ENCODE data around the gene FNTB.

The FNTB gene

GRCh38 chr14:64944861-64945260, 41.8 kb upstream of the FNTB start:
- Histone ChIP-seq H3K9me3 (ENCODE audit: control insufficient read depth in 2 of 2, low read length in 2 of 2) (no peaks in the 10 kb centered on the region), H3K4me3 (ENCODE audit: low read length in 2 of 2) (no peak overlapping the region), H3K4me1 (ENCODE audit: control insufficient read depth in 2 of 2, insufficient read depth in 2 of 2, low read length in 2 of 2) (peaks cover 23 to 27% of the 10 kb centered on the region in 2 donors), H3K27me3 (ENCODE audit: control insufficient read depth in 2 of 2, insufficient read depth in 2 of 2, low read length in 2 of 2) (no peaks in the 10 kb centered on the region), H3K36me3 (ENCODE audit: control insufficient read depth in 2 of 2, insufficient read depth in 2 of 2, low read length in 2 of 2) (peaks cover 7 to 17% of the 10 kb centered on the region in 2 donors), H3K9ac (ENCODE audit: low read depth in 1 of 2, low read length in 2 of 2) (no peak overlapping the region), H3K27ac (ENCODE audit: low read depth in 2 of 2, low read length in 2 of 2) (no peak overlapping the region)

GRCh38 chr14:64945431-64946178, 41.1 kb upstream of the FNTB start:
- Histone ChIP-seq H3K36me3 (ENCODE audit: control insufficient read depth in 2 of 2, insufficient read depth in 2 of 2, low read length in 2 of 2) (peaks cover 7 to 13% of the 10 kb centered on the region in 2 donors), H3K4me1 (ENCODE audit: control insufficient read depth in 2 of 2, insufficient read depth in 2 of 2, low read length in 2 of 2) (peaks cover 16 to 20% of the 10 kb centered on the region in 2 donors)

GRCh38 chr14:64946310-64947045, 40.2 kb upstream of the FNTB start:
- H3K4me3 ChIP-seq (ENCODE audit: low read length in 2 of 2), result no peak overlapping the region
- no peaks in the 10 kb centered on the region for H3K27me3 ChIP-seq (ENCODE audit: control insufficient read depth in 2 of 2, insufficient read depth in 2 of 2, low read length in 2 of 2)
- H3K9me3 ChIP-seq (ENCODE audit: control insufficient read depth in 2 of 2, low read length in 2 of 2), result no peaks in the 10 kb centered on the region
- peaks cover 14 to 17% of the 10 kb centered on the region in 2 donors for H3K4me1 ChIP-seq (ENCODE audit: control insufficient read depth in 2 of 2, insufficient read depth in 2 of 2, low read length in 2 of 2)
- no peak overlapping the region for H3K27ac ChIP-seq (ENCODE audit: low read depth in 2 of 2, low read length in 2 of 2)
- no peak overlapping the region for H3K9ac ChIP-seq (ENCODE audit: low read depth in 1 of 2, low read length in 2 of 2)
- peaks cover 7 to 17% of the 10 kb centered on the region in 2 donors for H3K36me3 ChIP-seq (ENCODE audit: control insufficient read depth in 2 of 2, insufficient read depth in 2 of 2, low read length in 2 of 2)

More at GRCh38 chr14:64945431-64946178, 41.1 kb upstream of the FNTB start:
- Histone ChIP-seq H3K4me3 (ENCODE audit: low read length in 2 of 2) (no peak overlapping the region), H3K9me3 (ENCODE audit: control insufficient read depth in 2 of 2, low read length in 2 of 2) (no peaks in the 10 kb centered on the region), H3K9ac (ENCODE audit: low read depth in 1 of 2, low read length in 2 of 2) (no peak overlapping the region), H3K27ac (ENCODE audit: low read depth in 2 of 2, low read length in 2 of 2) (no peak overlapping the region), H3K27me3 (ENCODE audit: control insufficient read depth in 2 of 2, insufficient read depth in 2 of 2, low read length in 2 of 2) (no peaks in the 10 kb centered on the region)

GRCh38 chr14:64947710-64948611, 38.7 kb upstream of the FNTB start:
- no peaks in the 10 kb centered on the region for H3K9me3 ChIP-seq (ENCODE audit: control insufficient read depth in 2 of 2, low read length in 2 of 2)
- peaks cover 12 to 13% of the 10 kb centered on the region in 2 donors for H3K4me1 ChIP-seq (ENCODE audit: control insufficient read depth in 2 of 2, insufficient read depth in 2 of 2, low read length in 2 of 2)
- no peak overlapping the region for H3K9ac ChIP-seq (ENCODE audit: low read depth in 1 of 2, low read length in 2 of 2)
- no peaks in the 10 kb centered on the region for H3K27me3 ChIP-seq (ENCODE audit: control insufficient read depth in 2 of 2, insufficient read depth in 2 of 2, low read length in 2 of 2)
- no peak overlapping the region for H3K4me3 ChIP-seq (ENCODE audit: low read length in 2 of 2)
- H3K36me3 ChIP-seq (ENCODE audit: control insufficient read depth in 2 of 2, insufficient read depth in 2 of 2, low read length in 2 of 2), result peaks cover 4 to 17% of the 10 kb centered on the region in 2 donors
- no peak overlapping the region for H3K27ac ChIP-seq (ENCODE audit: low read depth in 2 of 2, low read length in 2 of 2)

GRCh38 chr14:64948612-64949210, 38.0 kb upstream of the FNTB start:
- peaks cover 6 to 17% of the 10 kb centered on the region in 2 donors for H3K36me3 ChIP-seq (ENCODE audit: control insufficient read depth in 2 of 2, insufficient read depth in 2 of 2, low read length in 2 of 2)
- no peaks in the 10 kb centered on the region for H3K9me3 ChIP-seq (ENCODE audit: control insufficient read depth in 2 of 2, low read length in 2 of 2)
- peaks cover 4 to 5% of the 10 kb centered on the region in 2 donors for H3K4me1 ChIP-seq (ENCODE audit: control insufficient read depth in 2 of 2, insufficient read depth in 2 of 2, low read length in 2 of 2)
- no peak overlapping the region for H3K9ac ChIP-seq (ENCODE audit: low read depth in 1 of 2, low read length in 2 of 2)
- no peaks in the 10 kb centered on the region for H3K27me3 ChIP-seq (ENCODE audit: control insufficient read depth in 2 of 2, insufficient read depth in 2 of 2, low read length in 2 of 2)
- H3K4me3 ChIP-seq (ENCODE audit: low read length in 2 of 2), result no peak overlapping the region
- H3K27ac ChIP-seq (ENCODE audit: low read depth in 2 of 2, low read length in 2 of 2), result no peak overlapping the region

- Histone ChIP-seq H3K9me3 (ENCODE audit: control insufficient read depth in 2 of 2, low read length in 2 of 2) (no peaks in the 10 kb centered on the region), H3K27ac (ENCODE audit: low read depth in 2 of 2, low read length in 2 of 2) (no peak overlapping the region), H3K36me3 (ENCODE audit: control insufficient read depth in 2 of 2, insufficient read depth in 2 of 2, low read length in 2 of 2) (peaks cover 8 to 17% of the 10 kb centered on the region in 2 donors), H3K9ac (ENCODE audit: low read depth in 1 of 2, low read length in 2 of 2) (no peak overlapping the region), H3K4me3 (ENCODE audit: low read length in 2 of 2) (no peak overlapping the region), H3K27me3 (ENCODE audit: control insufficient read depth in 2 of 2, insufficient read depth in 2 of 2, low read length in 2 of 2) (no peaks in the 10 kb centered on the region), H3K4me1 (ENCODE audit: control insufficient read depth in 2 of 2, insufficient read depth in 2 of 2, low read length in 2 of 2) (no peaks in the 10 kb centered on the region)
Observed at GRCh38 chr14:64950889-64951288, 35.8 kb upstream of the FNTB start.

GRCh38 chr14:64951291-64951690, 35.4 kb upstream of the FNTB start:
- Histone ChIP-seq H3K4me3 (ENCODE audit: low read length in 2 of 2) (no peak overlapping the region), H3K27me3 (ENCODE audit: control insufficient read depth in 2 of 2, insufficient read depth in 2 of 2, low read length in 2 of 2) (no peaks in the 10 kb centered on the region), H3K9me3 (ENCODE audit: control insufficient read depth in 2 of 2, low read length in 2 of 2) (no peaks in the 10 kb centered on the region), H3K4me1 (ENCODE audit: control insufficient read depth in 2 of 2, insufficient read depth in 2 of 2, low read length in 2 of 2) (no peaks in the 10 kb centered on the region), H3K27ac (ENCODE audit: low read depth in 2 of 2, low read length in 2 of 2) (no peak overlapping the region), H3K9ac (ENCODE audit: low read depth in 1 of 2, low read length in 2 of 2) (no peak overlapping the region), H3K36me3 (ENCODE audit: control insufficient read depth in 2 of 2, insufficient read depth in 2 of 2, low read length in 2 of 2) (peaks cover 5 to 17% of the 10 kb centered on the region in 2 donors)

GRCh38 chr14:64951724-64952123, 35.0 kb upstream of the FNTB start:
- peaks cover 4 to 17% of the 10 kb centered on the region in 2 donors for H3K36me3 ChIP-seq (ENCODE audit: control insufficient read depth in 2 of 2, insufficient read depth in 2 of 2, low read length in 2 of 2)
- H3K9ac ChIP-seq (ENCODE audit: low read depth in 1 of 2, low read length in 2 of 2), result no peak overlapping the region
- no peak overlapping the region for H3K27ac ChIP-seq (ENCODE audit: low read depth in 2 of 2, low read length in 2 of 2)
- no peaks in the 10 kb centered on the region for H3K4me1 ChIP-seq (ENCODE audit: control insufficient read depth in 2 of 2, insufficient read depth in 2 of 2, low read length in 2 of 2)
- H3K9me3 ChIP-seq (ENCODE audit: control insufficient read depth in 2 of 2, low read length in 2 of 2), result no peaks in the 10 kb centered on the region
- H3K27me3 ChIP-seq (ENCODE audit: control insufficient read depth in 2 of 2, insufficient read depth in 2 of 2, low read length in 2 of 2), result no peaks in the 10 kb centered on the region
- H3K4me3 ChIP-seq (ENCODE audit: low read length in 2 of 2), result no peak overlapping the region

- Histone ChIP-seq H3K4me1 (ENCODE audit: control insufficient read depth in 2 of 2, insufficient read depth in 2 of 2, low read length in 2 of 2) (no peaks in the 10 kb centered on the region), H3K4me3 (ENCODE audit: low read length in 2 of 2) (no peak overlapping the region), H3K27me3 (ENCODE audit: control insufficient read depth in 2 of 2, insufficient read depth in 2 of 2, low read length in 2 of 2) (no peaks in the 10 kb centered on the region), H3K9me3 (ENCODE audit: control insufficient read depth in 2 of 2, low read length in 2 of 2) (no peaks in the 10 kb centered on the region), H3K36me3 (ENCODE audit: control insufficient read depth in 2 of 2, insufficient read depth in 2 of 2, low read length in 2 of 2) (peaks cover 4 to 14% of the 10 kb centered on the region in 2 donors), H3K27ac (ENCODE audit: low read depth in 2 of 2, low read length in 2 of 2) (no peak overlapping the region), H3K9ac (ENCODE audit: low read depth in 1 of 2, low read length in 2 of 2) (no peak overlapping the region)
Observed at GRCh38 chr14:64952598-64953309, 33.9 kb upstream of the FNTB start.
